A549 (cell line): Measurements from ENCODE around the gene USP17L21. TPM values are rescaled to one million over a fixed set of nuclear protein-coding genes. Genes with fewer than 3 reads are reported as not detected.
"Not testable (repeated sequence)": the region's sequence is repeated elsewhere in the genome, so short reads cannot be mapped to it uniquely, and the experiment has no call there.

Source experiments
- ATAC-seq, 2 experiments: fragments of 200-7000 bp in 1 of 2; fragments of >200 bp in 1 of 2; cut with Nextera tagmentation in 1 of 2; cut with Tn5 transposase in 1 of 2; 3 replicates each; pipeline versions ENCODE4 v1.8.0 to v1.9.1; 2018 to 2020; ENCODE audit warnings: mild to moderate bottlenecking in 1 of 2, moderate library complexity in 1 of 2
- CTCF ChIA-PET: fragments of 300-600 bp; sonication (Branson Sonifier 250); formaldehyde crosslinking; extraction: SDS; loops from one replicate; lab custom pipeline; 2021; ENCODE audit warnings: antibody characterized with exemption, inconsistent platforms; lab: Yijun Ruan, JAX
- POLR2A ChIA-PET: fragments of 350-600 bp; formaldehyde crosslinking; extraction: SDS; loops from one replicate; lab custom pipeline; 2021; ENCODE audit warnings: antibody characterized with exemption, inconsistent platforms; lab: Yijun Ruan, JAX
- DNase-seq, 2 experiments: peaks; one replicate each; pipeline versions ENCODE4 v3.0.0 to v3.0.0-alpha.2; 2011 to 2016; ENCODE audit warnings: low read depth in 1 of 2, low spot score in 1 of 2
- FAIRE-seq: peaks from 2 replicates; lab custom pipeline; 2011; peaks lifted over from hg19 to GRCh38; lab: Jason Lieb, UNC
- H3K27ac ChIP-seq, 2 experiments: fragments of >200 bp; sonication (Bioruptor Twin); formaldehyde crosslinking; 3 replicates each; pipeline ENCODE4 v1.5.1; 2016 to 2017
- H3K4me1 ChIP-seq: fragments of >200 bp; sonication (Bioruptor Twin); formaldehyde crosslinking; 3 replicates; pipeline ENCODE4 v1.6.1; 2016
- H3K4me2 ChIP-seq: fragments of >200 bp; sonication (Bioruptor Twin); formaldehyde crosslinking; 3 replicates; pipeline ENCODE4 v1.6.1; 2016
- H3K4me3 ChIP-seq: fragments of >200 bp; sonication (Bioruptor Twin); formaldehyde crosslinking; 3 replicates; pipeline ENCODE4 v1.5.1; 2016
- H3K9me3 ChIP-seq: fragments of >200 bp; sonication (Bioruptor Twin); formaldehyde crosslinking; 3 replicates; pipeline ENCODE4 v1.6.1; 2016
- WGBS: methylation state at CpG from one replicate; pipeline ENCODE4 v1.1.6; 2017; ENCODE audit errors: missing lambda C conversion rate; 5-methylcytosine and 5-hydroxymethylcytosine counted together
- polyA minus RNA-seq: library from RNA; depleted of rRNA, polyadenylated mRNA; stranded (reverse); fragments of >200 nt; gene quantifications from 2 replicates; pipeline ENCODE4 v1.2.3, GENCODE V29; 2011; rRNA and poly(A)+ RNA removed
- polyA plus RNA-seq, 4 experiments: library from polyadenylated mRNA; depleted of rRNA in 3 of 4; stranded (reverse); fragments of >200 nt; fragmentation: RNase III in 1 of 4; extraction: RNeasy Plus Mini Kit Qiagen cat#74134 plus additional on column Dnase treatment in 1 of 4; gene quantifications; 2 replicates in 3 of 4; 3 replicates in 1 of 4; pipeline ENCODE4 v1.2.3, GENCODE V29; 2011 to 2017

The USP17L21 gene
- not detected in 2 replicates for polyA plus RNA-seq (2011; rRNA removed)
- polyA plus RNA-seq (2012; cell fraction: cytosol; rRNA removed): not detected in 2 replicates
- polyA plus RNA-seq (2012; cell fraction: nucleus; rRNA removed): not detected in 2 replicates
- not detected in 3 replicates for polyA plus RNA-seq (2017; fragmentation: RNase III; extraction: RNeasy Plus Mini Kit Qiagen cat#74134 plus additional on column Dnase treatment)
- not detected in 2 replicates for polyA minus RNA-seq

- H3K27ac ChIP-seq, H3K4me2 ChIP-seq, POLR2A ChIA-PET, H3K4me1 ChIP-seq, DNase-seq, ATAC-seq, FAIRE-seq, CTCF ChIA-PET, H3K9me3 ChIP-seq, H3K4me3 ChIP-seq: not testable (repeated sequence)
- no CpG with 5 or more reads among the region's 13 CpGs for WGBS
Observed at GRCh38 chr4:9262572-9262971, at the start of gene USP17L21. Gene USP17L21, plus strand, starts transcription at chr4:9262872. Its CDS starts 0 bp downstream, at chr4:9262872.

- FAIRE-seq, CTCF ChIA-PET, ATAC-seq, DNase-seq, H3K4me3 ChIP-seq, POLR2A ChIA-PET, H3K27ac ChIP-seq, H3K9me3 ChIP-seq, H3K4me1 ChIP-seq, H3K4me2 ChIP-seq: not testable (repeated sequence)
- WGBS: 45% methylated on average over 11 of the region's 14 CpGs
Observed at GRCh38 chr4:9214701-9215100, 48.0 kb upstream of the USP17L21 start.

GRCh38 chr4:9215105-9215504, 47.6 kb upstream of the USP17L21 start, which contains the start of gene USP17L11:
Gene USP17L11, plus strand, starts transcription at chr4:9215405. Its CDS starts 0 bp downstream, at chr4:9215405.
- CTCF ChIA-PET, H3K4me1 ChIP-seq, H3K4me2 ChIP-seq, FAIRE-seq, POLR2A ChIA-PET, H3K4me3 ChIP-seq, ATAC-seq, H3K27ac ChIP-seq, DNase-seq, H3K9me3 ChIP-seq: not testable (repeated sequence)
- WGBS: no CpG with 5 or more reads among the region's 14 CpGs

GRCh38 chr4:9219852-9220251, 42.8 kb upstream of the USP17L21 start, which contains the start of gene USP17L12:
Gene USP17L12, plus strand, starts transcription at chr4:9220152. Its CDS starts 0 bp downstream, at chr4:9220152.
- H3K4me1 ChIP-seq, H3K4me2 ChIP-seq, ATAC-seq, CTCF ChIA-PET, DNase-seq, H3K27ac ChIP-seq, FAIRE-seq, H3K9me3 ChIP-seq, H3K4me3 ChIP-seq, POLR2A ChIA-PET: not testable (repeated sequence)
- no CpG with 5 or more reads among the region's 13 CpGs for WGBS

GRCh38 chr4:9224596-9224995, 38.1 kb upstream of the USP17L21 start, which contains the start of gene USP17L13:
Gene USP17L13, plus strand, starts transcription at chr4:9224896. Its CDS starts 0 bp downstream, at chr4:9224896.
- POLR2A ChIA-PET, DNase-seq, H3K27ac ChIP-seq, H3K9me3 ChIP-seq, CTCF ChIA-PET, ATAC-seq, H3K4me1 ChIP-seq, H3K4me3 ChIP-seq, FAIRE-seq, H3K4me2 ChIP-seq: not testable (repeated sequence)
- no CpG with 5 or more reads among the region's 14 CpGs for WGBS

GRCh38 chr4:9230249-9230648, 32.4 kb upstream of the USP17L21 start:
- H3K4me1 ChIP-seq, POLR2A ChIA-PET: not testable (repeated sequence)

GRCh38 chr4:9234085-9234484, 28.6 kb upstream of the USP17L21 start, which contains the start of gene USP17L15:
Gene USP17L15, plus strand, starts transcription at chr4:9234385. Its CDS starts 0 bp downstream, at chr4:9234385.
- H3K4me2 ChIP-seq, H3K4me1 ChIP-seq, POLR2A ChIA-PET, FAIRE-seq, H3K27ac ChIP-seq, H3K9me3 ChIP-seq, H3K4me3 ChIP-seq, CTCF ChIA-PET, ATAC-seq, DNase-seq: not testable (repeated sequence)
- no CpG with 5 or more reads among the region's 15 CpGs for WGBS

More at GRCh38 chr4:9230249-9230648, 32.4 kb upstream of the USP17L21 start:
- CTCF ChIA-PET, H3K4me2 ChIP-seq, H3K4me3 ChIP-seq, ATAC-seq, DNase-seq, H3K9me3 ChIP-seq, H3K27ac ChIP-seq, FAIRE-seq: not testable (repeated sequence)
- WGBS: 48% methylated on average over 5 of the region's 8 CpGs

GRCh38 chr4:9238461-9238860, 24.2 kb upstream of the USP17L21 start:
- H3K9me3 ChIP-seq, FAIRE-seq, H3K4me1 ChIP-seq, H3K4me2 ChIP-seq, H3K4me3 ChIP-seq, CTCF ChIA-PET, DNase-seq, H3K27ac ChIP-seq, ATAC-seq, POLR2A ChIA-PET: not testable (repeated sequence)
- 0% methylated on average over 1 of the region's 12 CpGs for WGBS

GRCh38 chr4:9243579-9243978, 19.1 kb upstream of the USP17L21 start, which contains the start of gene USP17L17:
Gene USP17L17, plus strand, starts transcription at chr4:9243879. Its CDS starts 0 bp downstream, at chr4:9243879.
- H3K4me2 ChIP-seq, H3K4me3 ChIP-seq, CTCF ChIA-PET, H3K27ac ChIP-seq, FAIRE-seq, H3K4me1 ChIP-seq, ATAC-seq, H3K9me3 ChIP-seq, DNase-seq, POLR2A ChIA-PET: not testable (repeated sequence)
- WGBS: 49% methylated on average over 13 of the region's 14 CpGs

- DNase-seq, H3K4me3 ChIP-seq, POLR2A ChIA-PET, H3K4me2 ChIP-seq, H3K9me3 ChIP-seq, ATAC-seq, CTCF ChIA-PET, FAIRE-seq, H3K4me1 ChIP-seq, H3K27ac ChIP-seq: not testable (repeated sequence)
- WGBS: 44% methylated on average over 15 of the region's 26 CpGs
Observed at GRCh38 chr4:9247953-9248680, 14.6 kb upstream of the USP17L21 start, which contains the start of gene USP17L18. Gene USP17L18, plus strand, starts transcription at chr4:9248630. Its CDS starts 0 bp downstream, at chr4:9248630.

- H3K27ac ChIP-seq, CTCF ChIA-PET, H3K4me2 ChIP-seq, H3K4me1 ChIP-seq, H3K9me3 ChIP-seq, POLR2A ChIA-PET, DNase-seq, ATAC-seq, H3K4me3 ChIP-seq, FAIRE-seq: not testable (repeated sequence)
- no CpG with 5 or more reads among the region's 13 CpGs for WGBS
Observed at GRCh38 chr4:9253078-9253477, 9.6 kb upstream of the USP17L21 start, which contains the start of gene USP17L19. Gene USP17L19, plus strand, starts transcription at chr4:9253378. Its CDS starts 0 bp downstream, at chr4:9253378.
